NCI-H69 (cell line): ENCODE data around the gene ARHGEF37.

Source experiments
- DNase-seq: peaks from one replicate; lab custom pipeline; 2025; lab: John Stamatoyannopoulos, UW

ARHGEF37 gene

DNA sequence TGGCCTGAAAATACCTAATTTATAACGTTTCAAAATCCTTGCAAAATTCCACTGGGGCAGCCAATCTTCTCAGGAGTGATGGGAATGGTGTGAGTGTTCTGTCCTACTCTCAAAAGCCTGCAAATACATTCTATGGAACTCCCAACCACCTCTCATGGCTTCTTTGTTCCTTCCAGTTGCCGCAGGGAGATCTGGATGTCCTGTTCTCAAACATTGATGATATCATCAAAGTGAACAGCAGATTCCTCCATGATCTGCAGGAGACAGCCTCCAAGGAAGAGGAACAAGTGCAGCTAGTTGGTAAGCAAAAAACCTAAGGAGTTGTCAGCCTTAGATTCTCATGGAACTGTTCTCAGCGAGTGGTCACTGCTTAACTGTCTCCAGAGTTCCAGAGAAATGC is 19.6 kb downstream of the ARHGEF37 start:
- DNase-seq = no peak

- DNase-seq = peak; percentile 15
These were observed 21.9 kb downstream of the ARHGEF37 start for GRCh38 chr5:149603210-149603609.

- DNase-seq = no peak
These were observed 22.6 kb downstream of the ARHGEF37 start for GRCh38 chr5:149603920-149604319.

GRCh38 chr5:149604321-149604720 is 23.0 kb downstream of the ARHGEF37 start:
- no peak for DNase-seq

- no peak for DNase-seq
These were observed 24.2 kb downstream of the ARHGEF37 start for GRCh38 chr5:149605354-149605997.

DNA sequence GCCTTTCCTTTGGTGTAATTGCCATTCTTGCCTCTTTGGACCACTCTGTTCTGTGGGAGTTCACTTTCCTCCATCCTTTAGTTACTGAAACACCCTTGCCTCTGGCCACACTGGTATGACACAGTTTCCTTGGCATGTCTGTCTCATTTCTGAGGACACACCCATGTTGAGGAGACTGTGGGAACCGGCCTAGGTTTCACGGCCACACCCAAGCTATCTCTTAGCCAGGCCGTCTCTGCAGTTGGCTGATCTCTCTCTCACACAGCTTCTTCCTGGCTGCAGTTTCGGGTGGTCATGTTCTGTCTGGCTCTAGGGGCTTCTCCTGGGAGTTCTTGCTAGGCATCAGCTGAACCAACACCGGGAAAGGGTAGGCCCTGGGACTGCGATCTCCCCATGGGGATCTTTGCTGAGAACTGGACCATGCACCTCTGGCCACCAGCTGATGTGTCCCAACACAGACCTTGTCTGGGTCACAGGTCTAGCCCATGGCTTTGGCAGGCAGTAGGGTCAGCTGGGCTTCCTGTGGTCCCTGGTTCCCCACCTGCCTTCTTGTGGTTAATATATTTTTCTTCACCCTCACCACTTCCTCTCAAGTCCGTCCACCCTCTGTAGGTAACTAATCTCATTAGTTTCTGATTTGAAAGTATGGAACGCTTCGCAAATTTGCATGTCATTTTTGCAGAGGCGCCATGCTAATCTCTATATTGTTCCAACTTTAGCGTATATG is 24.9 kb downstream of the ARHGEF37 start:
- no peak for DNase-seq

- DNase-seq = no peak
These were observed 27.7 kb downstream of the ARHGEF37 start for GRCh38 chr5:149608936-149609545.

DNA sequence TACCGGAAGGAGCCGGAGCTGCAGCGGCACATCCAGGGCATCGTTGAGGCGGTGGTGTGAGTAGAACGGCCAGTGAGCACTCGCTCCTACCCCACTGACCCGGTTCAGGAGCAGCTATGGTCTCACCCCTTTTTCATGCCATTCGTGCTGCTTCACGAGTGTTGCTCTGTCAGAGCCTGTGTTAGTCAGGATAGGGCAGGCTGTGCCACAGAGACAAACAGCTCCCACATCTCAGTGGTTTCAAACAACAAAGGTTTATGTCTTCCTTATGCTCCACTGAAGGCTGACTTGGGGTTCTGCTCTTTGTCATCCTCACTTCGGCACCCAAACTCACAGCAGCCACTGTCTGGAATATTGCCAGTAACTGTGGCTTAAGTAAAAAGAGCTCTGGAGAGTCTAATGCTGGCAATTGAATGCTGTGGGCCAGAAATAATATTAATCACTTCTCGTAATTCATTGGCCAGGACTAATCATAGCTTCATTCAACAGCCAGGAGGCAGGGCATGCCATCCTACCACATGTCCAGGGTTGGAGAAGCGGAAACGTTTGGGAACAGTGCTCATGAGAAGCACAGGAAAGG is 28.4 kb downstream of the ARHGEF37 start:
- DNase-seq = no peak

DNA sequence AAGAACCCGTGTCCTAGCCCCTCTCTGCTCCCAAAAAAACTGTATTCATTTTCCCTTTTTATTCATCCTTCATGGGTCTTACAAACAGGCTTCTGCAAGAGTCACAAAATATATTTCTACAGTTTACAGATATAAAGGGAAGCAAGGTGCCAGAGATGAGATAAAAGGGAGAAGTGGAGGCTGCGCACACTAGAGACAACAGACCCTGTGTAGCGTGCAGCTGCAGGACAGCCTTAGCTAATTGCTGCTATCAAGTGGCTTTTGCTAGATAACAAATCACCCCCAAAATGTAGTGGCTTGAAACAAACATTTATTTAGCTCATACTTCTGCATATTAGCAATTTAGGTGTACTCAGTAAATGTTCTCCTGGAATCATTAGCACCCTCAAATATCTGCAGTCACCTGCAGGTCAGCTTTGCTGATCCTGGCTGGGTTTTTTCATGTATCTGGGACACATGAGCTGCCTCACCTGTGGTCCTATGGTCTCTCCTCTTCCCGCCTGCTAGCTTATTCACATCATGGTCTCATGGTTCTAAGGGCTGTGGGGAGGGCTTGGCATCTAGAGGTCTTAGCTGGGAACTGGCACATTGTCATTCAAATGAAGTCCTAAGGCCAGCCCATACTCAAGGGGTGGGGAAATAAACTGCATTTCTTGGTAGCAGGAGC is 29.4 kb downstream of the ARHGEF37 start:
- no peak for DNase-seq

- peak; percentile 15 for DNase-seq
These were observed 30.0 kb downstream of the ARHGEF37 start for GRCh38 chr5:149611326-149611725.

GRCh38 chr5:149614034-149614907 is 33.0 kb downstream of the ARHGEF37 start:
- DNase-seq = no peak

GRCh38 chr5:149615976-149616375 is 34.7 kb downstream of the ARHGEF37 start:
- DNase-seq = no peak

GRCh38 chr5:149616727-149617285 is 35.5 kb downstream of the ARHGEF37 start:
- DNase-seq = no peak

DNA sequence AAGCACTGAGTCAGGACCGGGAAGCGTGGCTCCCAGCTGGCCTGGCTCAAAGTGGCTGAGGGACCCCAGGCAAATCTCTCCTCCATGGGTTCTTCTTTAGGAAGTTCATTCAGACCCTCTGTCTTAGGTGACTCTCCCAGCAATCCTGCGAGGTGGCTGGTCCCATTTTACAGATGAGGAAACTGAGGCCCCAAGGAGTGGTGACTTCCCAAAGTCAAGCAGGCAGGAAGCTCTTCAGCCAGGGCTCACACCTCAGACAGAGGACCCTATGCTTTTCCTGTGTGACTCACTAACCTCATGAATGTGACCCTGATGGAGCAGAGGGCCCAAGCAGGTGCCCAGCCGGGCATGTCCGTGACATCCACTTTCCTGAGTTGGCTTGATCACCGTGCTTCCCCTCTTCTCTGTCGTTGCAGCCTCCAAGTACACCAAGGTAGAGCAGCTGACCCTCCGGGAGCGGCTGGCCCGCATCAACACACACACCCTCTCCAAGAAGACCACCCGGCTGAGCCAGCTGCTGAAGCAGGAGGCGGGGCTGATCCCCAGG is 36.5 kb downstream of the ARHGEF37 start:
- no peak for DNase-seq

- DNase-seq = peak; percentile 66
These were observed 37.4 kb downstream of the ARHGEF37 start for GRCh38 chr5:149618581-149619248.

DNA sequence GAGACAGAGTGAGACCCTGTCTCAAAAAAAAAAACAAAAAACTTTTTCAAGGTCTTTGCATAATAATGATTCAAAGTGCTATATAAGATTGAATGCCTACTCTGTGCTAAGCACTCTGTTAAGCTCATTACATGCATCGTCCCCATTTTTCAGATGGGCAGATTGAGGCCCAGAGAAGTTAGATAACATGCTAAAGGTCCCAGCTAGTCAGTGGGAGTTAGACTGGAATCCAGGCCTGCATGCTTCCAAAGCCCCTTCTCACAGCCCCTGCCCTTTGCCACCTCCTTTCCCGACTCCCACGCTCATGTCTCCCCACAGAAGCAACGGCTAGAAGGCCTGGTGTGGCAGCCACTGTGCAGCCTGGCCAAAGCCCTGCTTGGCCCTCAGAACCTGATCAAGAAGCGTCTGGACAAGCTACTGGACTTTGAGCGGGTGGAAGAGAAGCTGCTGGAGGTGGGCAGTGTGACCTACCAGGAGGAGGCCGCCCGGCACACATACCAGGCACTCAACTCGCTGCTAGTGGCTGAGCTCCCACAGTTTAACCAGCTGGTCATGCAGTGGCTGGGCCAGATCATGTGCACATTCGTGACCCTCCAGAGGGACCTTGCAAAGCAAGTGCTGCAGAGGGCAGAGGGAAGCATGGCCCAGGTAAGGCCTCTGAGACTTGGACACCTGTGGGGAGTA is 40.3 kb downstream of the ARHGEF37 start:
- no peak for DNase-seq

DNA sequence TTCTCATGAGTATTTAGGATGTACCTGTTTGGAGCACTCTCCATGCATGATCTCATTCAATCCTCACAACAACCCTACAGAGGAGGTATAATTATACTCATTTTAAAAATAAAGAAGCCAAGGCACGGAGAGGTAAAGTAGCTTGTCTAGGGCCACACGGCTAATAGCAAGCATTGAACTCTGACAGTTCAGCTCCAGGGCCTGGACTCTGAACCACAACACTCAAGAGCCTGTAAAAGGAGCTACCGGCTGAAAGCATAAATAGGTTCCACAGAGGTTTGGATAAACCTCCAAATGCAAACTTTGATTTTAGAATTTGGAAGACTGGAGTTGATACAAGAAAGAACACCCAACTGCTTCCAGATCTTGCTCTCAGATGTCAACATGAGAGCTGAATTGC is 41.2 kb downstream of the ARHGEF37 start:
- no peak for DNase-seq

- DNase-seq = no peak
These were observed 42.2 kb downstream of the ARHGEF37 start for GRCh38 chr5:149623473-149623872.

DNA sequence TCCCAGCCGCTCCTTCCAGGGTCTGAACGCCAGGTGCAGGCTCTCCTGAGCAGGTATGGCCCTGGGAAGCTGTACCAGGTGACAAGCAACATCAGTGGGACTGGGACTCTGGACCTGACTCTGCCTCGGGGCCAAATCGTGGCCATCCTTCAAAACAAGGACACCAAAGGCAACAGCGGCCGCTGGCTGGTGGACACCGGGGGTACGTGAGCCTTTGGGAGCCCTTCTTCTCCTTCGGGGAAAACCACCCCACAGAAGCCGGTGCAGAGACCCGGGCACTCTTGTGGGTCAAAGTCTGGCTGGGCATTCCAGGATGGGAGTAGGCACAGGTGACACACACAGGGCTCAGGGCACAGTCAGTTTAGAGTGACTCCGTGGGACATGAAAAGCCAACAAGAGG is 45.8 kb downstream of the ARHGEF37 start:
- DNase-seq = no peak

GRCh38 chr5:149628221-149628620 is 46.9 kb downstream of the ARHGEF37 start:
- DNase-seq = peak; percentile 79
